SK-N-SH treated with all-trans-retinoic acid at 6 μM for 48 hours (cell line): ENCODE results near the gene ASIC4.

Source experiments
- ATAC-seq: fragments of 200-7000 bp; cut with Tn5 transposase; 3 replicates; pipeline ENCODE4 v1.9.1; 2020; ENCODE audit warnings: mild to moderate bottlenecking, moderate library complexity
- ARNTL ChIP-seq: fragments of 450-650 bp; formaldehyde crosslinking; IDR thresholded peaks from 2 replicates; pipeline ENCODE4 v1.5.0; 2020; ENCODE audit warnings: low read depth, mild to moderate bottlenecking, moderate library complexity, borderline replicate concordance
- BACH2 ChIP-seq: fragments of 250-450 bp; sonication (Bioruptor Pico); IDR thresholded peaks from 2 replicates; pipeline ENCODE4 v1.9.0; 2021; ENCODE audit warnings: mild to moderate bottlenecking, borderline replicate concordance
- CREB5 ChIP-seq: fragments of 250-450 bp; sonication (Bioruptor Pico); IDR thresholded peaks from 2 replicates; pipeline ENCODE4 v1.5.1; 2020; ENCODE audit warnings: low read depth, mild to moderate bottlenecking, moderate library complexity
- CSDC2 ChIP-seq: fragments of 250-450 bp; sonication (Bioruptor Pico); IDR thresholded peaks from 2 replicates; pipeline ENCODE4 v1.5.0; 2020; ENCODE audit warnings: mild to moderate bottlenecking, moderate library complexity
- CSRNP3 ChIP-seq: fragments of 250-450 bp; sonication (Bioruptor Pico); IDR thresholded peaks from 2 replicates; pipeline ENCODE4 v1.5.1; 2021; ENCODE audit warnings: mild to moderate bottlenecking, moderate library complexity
- ESRRG ChIP-seq: fragments of 250-450 bp; sonication (Bioruptor Pico); IDR thresholded peaks from 2 replicates; pipeline ENCODE4 v1.6.1; 2021; ENCODE audit warnings: mild to moderate bottlenecking
- GLIS3 ChIP-seq: fragments of 250-450 bp; sonication (Bioruptor Pico); IDR thresholded peaks from 2 replicates; pipeline ENCODE4 v1.5.0; 2020; ENCODE audit warnings: mild to moderate bottlenecking, moderate library complexity
- ISL1 ChIP-seq: fragments of 250-450 bp; sonication (Bioruptor Pico); IDR thresholded peaks from 2 replicates; pipeline ENCODE4 v2.1.2; 2022; ENCODE audit warnings: mild to moderate bottlenecking, moderate library complexity
- OSR1 ChIP-seq: fragments of 250-450 bp; sonication (Bioruptor Pico); IDR thresholded peaks from 2 replicates; pipeline ENCODE4 v1.8.0; 2022; ENCODE audit warnings: moderate library complexity, mild to moderate bottlenecking, inconsistent platforms
- POU6F1 ChIP-seq: fragments of 250-450 bp; sonication (Bioruptor Pico); IDR thresholded peaks from 2 replicates; pipeline ENCODE4 v1.8.0; 2021; ENCODE audit warnings: low read depth, mild to moderate bottlenecking, moderate library complexity, borderline replicate concordance
- PPARA ChIP-seq: fragments of 250-450 bp; sonication (Bioruptor Pico); IDR thresholded peaks from 2 replicates; pipeline ENCODE4 v1.5.0; 2020; ENCODE audit warnings: mild to moderate bottlenecking, borderline replicate concordance
- RARB ChIP-seq: fragments of 250-450 bp; sonication (Bioruptor Pico); IDR thresholded peaks from 2 replicates; pipeline ENCODE4 v1.8.0; 2021; ENCODE audit warnings: mild to moderate bottlenecking, moderate library complexity
- SNAI2 ChIP-seq: fragments of 250-450 bp; sonication (Bioruptor Pico); IDR thresholded peaks from 2 replicates; pipeline ENCODE4 v1.5.0; 2020; ENCODE audit warnings: mild to moderate bottlenecking, moderate library complexity
- TOX ChIP-seq: fragments of 250-450 bp; sonication (Bioruptor Pico); IDR thresholded peaks from 2 replicates; pipeline ENCODE4 v1.8.0; 2021; ENCODE audit warnings: mild to moderate bottlenecking, moderate library complexity, borderline replicate concordance
- TSHZ2 ChIP-seq: fragments of 250-450 bp; sonication (Bioruptor Pico); IDR thresholded peaks from 2 replicates; pipeline ENCODE4 v1.5.0; 2020; ENCODE audit warnings: mild to moderate bottlenecking, moderate library complexity
- ZC3H10 ChIP-seq: fragments of 250-450 bp; sonication (Bioruptor Pico); IDR thresholded peaks from 2 replicates; pipeline ENCODE4 v1.5.1; 2021; ENCODE audit warnings: mild to moderate bottlenecking, moderate library complexity
- ZFP3 ChIP-seq: fragments of 250-450 bp; sonication (Bioruptor Pico); IDR thresholded peaks from 2 replicates; pipeline ENCODE4 v1.5.0; 2020; ENCODE audit warnings: mild to moderate bottlenecking, moderate library complexity
- ZFP30 ChIP-seq: fragments of 450-650 bp; formaldehyde crosslinking; IDR thresholded peaks from 2 replicates; pipeline ENCODE4 v1.5.0; 2022; ENCODE audit warnings: mild to moderate bottlenecking, moderate library complexity
- ZNF565 ChIP-seq: fragments of 450-650 bp; formaldehyde crosslinking; conservative IDR thresholded peaks from 2 replicates; pipeline ENCODE4 v1.5.0; 2020; ENCODE audit warnings: low read depth, mild to moderate bottlenecking, moderate library complexity
- ZNF70 ChIP-seq: fragments of 450-650 bp; formaldehyde crosslinking; IDR thresholded peaks from 2 replicates; pipeline ENCODE4 v1.5.0; 2020; ENCODE audit warnings: mild to moderate bottlenecking, moderate library complexity
- ZNF8 ChIP-seq: fragments of 450-650 bp; formaldehyde crosslinking; IDR thresholded peaks from 2 replicates; pipeline ENCODE4 v1.5.0; 2020; ENCODE audit warnings: mild to moderate bottlenecking, moderate library complexity
- TF ChIP-seq, protein P1 (sequence below): fragments of 250-450 bp; sonication (Bioruptor Pico); IDR thresholded peaks from 2 replicates; pipeline ENCODE4 v1.8.0; 2020; ENCODE audit warnings: mild to moderate bottlenecking, moderate library complexity, borderline replicate concordance

Gene ASIC4

GRCh38 chr2:219478916-219479315, 35.4 kb upstream of the ASIC4 start (continued):
- no peak for TF ChIP-seq CREB5
- no peak for TF ChIP-seq OSR1
- TF ChIP-seq ZC3H10 (CRISPR knock-in tag), result no peak
- no peak for TF ChIP-seq CSRNP3 (CRISPR knock-in tag)

DNA sequence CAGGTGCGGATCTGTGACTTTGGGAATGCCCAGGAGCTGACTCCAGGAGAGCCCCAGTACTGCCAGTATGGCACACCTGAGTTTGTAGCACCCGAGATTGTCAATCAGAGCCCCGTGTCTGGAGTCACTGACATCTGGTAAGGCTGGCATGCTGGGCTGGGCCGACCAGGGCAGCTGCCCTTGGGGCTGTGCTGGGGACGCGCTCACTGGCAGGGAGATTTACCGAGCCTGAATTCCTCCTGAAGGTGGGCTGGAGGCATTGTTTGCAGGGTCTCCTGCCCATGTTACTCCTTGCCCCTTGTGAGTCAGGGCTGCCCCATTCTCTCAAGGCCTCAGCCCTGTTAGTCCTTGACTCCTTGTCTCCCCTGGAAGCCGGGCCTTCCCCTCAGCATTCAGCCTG, 34.3 kb upstream of the ASIC4 start:
- no peak for TF ChIP-seq ARNTL
- TF ChIP-seq RARB (CRISPR knock-in tag), result no peak
- no peak for TF ChIP-seq TSHZ2
- no peak for TF ChIP-seq OSR1
- no peak for ATAC-seq

DNA sequence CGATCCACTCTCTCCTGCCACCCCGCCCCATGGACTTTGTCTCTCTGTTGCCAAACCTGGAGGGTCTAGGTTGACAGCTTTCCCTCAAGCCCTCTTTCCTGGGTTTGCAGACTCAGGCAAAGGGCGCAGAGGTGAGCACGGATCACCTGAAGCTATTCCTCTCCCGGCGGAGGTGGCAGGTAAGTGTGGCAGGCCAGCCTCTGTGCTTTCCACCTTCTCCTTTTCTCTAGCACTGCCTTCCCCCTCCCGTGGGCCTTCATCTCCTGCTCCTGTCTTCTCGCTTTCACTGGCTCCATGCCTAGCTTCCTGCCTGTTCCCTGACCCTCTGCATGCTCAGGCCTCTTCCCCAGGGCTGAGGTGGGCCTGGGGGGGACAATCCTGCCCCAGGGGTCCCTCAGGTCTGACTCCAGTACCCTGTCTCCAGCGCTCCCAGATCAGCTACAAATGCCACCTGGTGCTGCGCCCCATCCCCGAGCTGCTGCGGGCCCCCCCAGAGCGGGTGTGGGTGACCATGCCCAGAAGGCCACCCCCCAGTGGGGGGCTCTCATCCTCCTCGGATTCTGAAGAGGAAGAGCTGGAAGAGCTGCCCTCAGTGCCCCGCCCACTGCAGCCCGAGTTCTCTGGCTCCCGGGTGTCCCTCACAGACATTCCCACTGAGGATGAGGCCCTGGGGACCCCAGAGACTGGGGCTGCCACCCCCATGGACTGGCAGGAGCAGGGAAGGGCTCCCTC, 31.4 kb upstream of the ASIC4 start:
- no peak for ATAC-seq
- TF ChIP-seq PPARA (CRISPR knock-in tag) (no peak), ZNF565 (no peak), ZFP3 (CRISPR knock-in tag) (no peak), OSR1 (no peak), TOX (no peak), ZFP30 (CRISPR knock-in tag) (no peak), ZNF8 (CRISPR knock-in tag) (no peak), ISL1 (CRISPR knock-in tag) (no peak), RARB (CRISPR knock-in tag) (no peak), ARNTL (no peak), CREB5 (no peak), GLIS3 (CRISPR knock-in tag) (no peak), CSDC2 (CRISPR knock-in tag) (no peak), CSRNP3 (CRISPR knock-in tag) (no peak), BACH2 (no peak), ESRRG (CRISPR knock-in tag) (no peak), ZNF70 (CRISPR knock-in tag) (no peak), POU6F1 (CRISPR knock-in tag) (no peak), SNAI2 (no peak)
- TF ChIP-seq, protein P1, sequence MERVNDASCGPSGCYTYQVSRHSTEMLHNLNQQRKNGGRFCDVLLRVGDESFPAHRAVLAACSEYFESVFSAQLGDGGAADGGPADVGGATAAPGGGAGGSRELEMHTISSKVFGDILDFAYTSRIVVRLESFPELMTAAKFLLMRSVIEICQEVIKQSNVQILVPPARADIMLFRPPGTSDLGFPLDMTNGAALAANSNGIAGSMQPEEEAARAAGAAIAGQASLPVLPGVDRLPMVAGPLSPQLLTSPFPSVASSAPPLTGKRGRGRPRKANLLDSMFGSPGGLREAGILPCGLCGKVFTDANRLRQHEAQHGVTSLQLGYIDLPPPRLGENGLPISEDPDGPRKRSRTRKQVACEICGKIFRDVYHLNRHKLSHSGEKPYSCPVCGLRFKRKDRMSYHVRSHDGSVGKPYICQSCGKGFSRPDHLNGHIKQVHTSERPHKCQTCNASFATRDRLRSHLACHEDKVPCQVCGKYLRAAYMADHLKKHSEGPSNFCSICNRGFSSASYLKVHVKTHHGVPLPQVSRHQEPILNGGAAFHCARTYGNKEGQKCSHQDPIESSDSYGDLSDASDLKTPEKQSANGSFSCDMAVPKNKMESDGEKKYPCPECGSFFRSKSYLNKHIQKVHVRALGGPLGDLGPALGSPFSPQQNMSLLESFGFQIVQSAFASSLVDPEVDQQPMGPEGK (CRISPR knock-in tag), result no peak
